Suprapubic skin (tissue), 4 donors: Measurements from ENCODE around the gene LIPH.

Experiments used
- EP300 ChIP-seq: sonication (generic); formaldehyde crosslinking; IDR thresholded peaks from one replicate; pipeline ENCODE4 v1.6.1; 2017; ENCODE audit warnings: antibody characterized with exemption
- POLR2A ChIP-seq, 2 donors: fragments of 450-650 bp; IDR thresholded peaks; one replicate each; pipeline ENCODE4 v1.6.1; 2017; ENCODE audit warnings: antibody characterized with exemption in 2 of 2, mild to moderate bottlenecking in 2 of 2, moderate library complexity in 2 of 2
- POLR2AphosphoS5 ChIP-seq, 3 donors: sonication (generic); formaldehyde crosslinking; IDR thresholded peaks; one replicate each; pipeline ENCODE4 v1.6.1; 2017; ENCODE audit warnings: antibody characterized with exemption in 3 of 3
- TF ChIP-seq, protein P1 (sequence below), 2 donors: fragments of 200-600 bp in 1 of 2; fragments of 450-650 bp in 1 of 2; sonication (generic) in 1 of 2; IDR thresholded peaks; one replicate each; pipeline ENCODE4 v1.5.1; 2016 to 2019; ENCODE audit warnings: antibody characterized with exemption in 2 of 2, mild to moderate bottlenecking in 1 of 2, moderate library complexity in 1 of 2

DNA sequence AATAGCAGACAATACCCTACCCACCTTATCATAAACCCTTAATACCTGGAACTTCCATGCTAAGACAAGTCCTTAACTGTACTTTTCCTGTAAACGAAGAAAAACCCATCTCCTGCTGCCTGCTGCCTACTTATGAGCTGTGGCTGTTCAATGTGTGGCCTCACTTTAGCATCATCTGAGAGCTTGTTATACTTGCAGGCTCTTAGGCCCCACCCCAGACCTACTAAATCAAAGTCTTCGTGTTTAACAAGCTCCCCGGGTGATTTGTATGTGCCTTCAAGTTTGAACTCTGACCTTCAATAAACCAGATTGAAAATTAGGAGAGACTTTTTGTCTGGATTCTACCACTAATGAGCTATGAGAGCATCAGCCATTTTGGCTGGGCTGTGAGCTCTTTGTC, 82.8 kb downstream of the LIPH start:
- TF ChIP-seq, protein P1, sequence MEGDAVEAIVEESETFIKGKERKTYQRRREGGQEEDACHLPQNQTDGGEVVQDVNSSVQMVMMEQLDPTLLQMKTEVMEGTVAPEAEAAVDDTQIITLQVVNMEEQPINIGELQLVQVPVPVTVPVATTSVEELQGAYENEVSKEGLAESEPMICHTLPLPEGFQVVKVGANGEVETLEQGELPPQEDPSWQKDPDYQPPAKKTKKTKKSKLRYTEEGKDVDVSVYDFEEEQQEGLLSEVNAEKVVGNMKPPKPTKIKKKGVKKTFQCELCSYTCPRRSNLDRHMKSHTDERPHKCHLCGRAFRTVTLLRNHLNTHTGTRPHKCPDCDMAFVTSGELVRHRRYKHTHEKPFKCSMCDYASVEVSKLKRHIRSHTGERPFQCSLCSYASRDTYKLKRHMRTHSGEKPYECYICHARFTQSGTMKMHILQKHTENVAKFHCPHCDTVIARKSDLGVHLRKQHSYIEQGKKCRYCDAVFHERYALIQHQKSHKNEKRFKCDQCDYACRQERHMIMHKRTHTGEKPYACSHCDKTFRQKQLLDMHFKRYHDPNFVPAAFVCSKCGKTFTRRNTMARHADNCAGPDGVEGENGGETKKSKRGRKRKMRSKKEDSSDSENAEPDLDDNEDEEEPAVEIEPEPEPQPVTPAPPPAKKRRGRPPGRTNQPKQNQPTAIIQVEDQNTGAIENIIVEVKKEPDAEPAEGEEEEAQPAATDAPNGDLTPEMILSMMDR (IDR thresholded peaks at IDR 0.05) = no peak
- no peak for TF ChIP-seq POLR2A (IDR thresholded peaks at IDR 0.05)
- TF ChIP-seq POLR2AphosphoS5 (IDR thresholded peaks at IDR 0.05) = no peak
- no peak for TF ChIP-seq EP300
